A549 (cell line): Measurements from ENCODE around the gene IL12B.
"Not testable (repeated sequence)": the region's sequence is repeated elsewhere in the genome, so short reads cannot be mapped to it uniquely, and the experiment has no call there.

Source experiments
- BCL3 ChIP-seq: fragments of >200 bp; sonication (Bioruptor Twin); formaldehyde crosslinking; IDR thresholded peaks from 3 replicates; pipeline ENCODE4 v1.6.1; 2016
- BHLHE40 ChIP-seq: IDR thresholded peaks from 2 replicates; pipeline ENCODE4 v1.6.1; 2012; ENCODE audit warnings: low read depth, low read length, inconsistent platforms
- CTCF ChIP-seq: fragments of >200 bp; sonication (Bioruptor Twin); formaldehyde crosslinking; IDR thresholded peaks from 3 replicates; pipeline ENCODE4 v1.5.1; 2016
- HDAC2 ChIP-seq: fragments of 200-600 bp; sonication (generic); IDR thresholded peaks from 2 replicates; pipeline ENCODE4 v1.6.1; 2016
- JUN ChIP-seq, 2 experiments: fragments of >200 bp; sonication (Bioruptor Twin); formaldehyde crosslinking; IDR thresholded peaks; 2 replicates in 1 of 2; 3 replicates in 1 of 2; pipeline ENCODE4 v1.6.1; 2016 to 2017
- JUNB ChIP-seq: fragments of >200 bp; sonication (Bioruptor Twin); formaldehyde crosslinking; IDR thresholded peaks from 2 replicates; pipeline ENCODE4 v1.6.1; 2016
- POLR2A ChIP-seq: IDR thresholded peaks from 2 replicates; pipeline ENCODE4 v1.6.1; 2012; ENCODE audit warnings: mild to moderate bottlenecking, low read length
- RAD21 ChIP-seq, 2 experiments: fragments of >200 bp in 1 of 2; sonication (Bioruptor Twin) in 1 of 2; formaldehyde crosslinking in 1 of 2; IDR thresholded peaks in 1 of 2; conservative IDR thresholded peaks in 1 of 2; 2 replicates in 1 of 2; 3 replicates in 1 of 2; pipeline ENCODE4 v1.6.1; 2012 to 2018; ENCODE audit warnings: inconsistent platforms in 1 of 2
- REST ChIP-seq: fragments of 200-600 bp; sonication (generic); IDR thresholded peaks from 2 replicates; pipeline ENCODE4 v1.6.1; 2016; ENCODE audit warnings: antibody characterized with exemption, mild to moderate bottlenecking, moderate library complexity
- RFX5 ChIP-seq: fragments of 450-650 bp; IDR thresholded peaks from 2 replicates; pipeline ENCODE4 v1.7.1; 2014; ENCODE audit warnings: antibody characterized with exemption, mild to moderate bottlenecking, moderate library complexity
- RNF2 ChIP-seq: fragments of 200-600 bp; sonication (generic); IDR thresholded peaks from 2 replicates; pipeline ENCODE4 v1.6.1; 2016; ENCODE audit warnings: low read depth, mild to moderate bottlenecking, antibody characterized with exemption, moderate library complexity, borderline replicate concordance
- SREBF2 ChIP-seq: fragments of 450-650 bp; IDR thresholded peaks from 2 replicates; pipeline ENCODE4 v1.6.1; 2014; ENCODE audit warnings: mild to moderate bottlenecking, moderate library complexity
- TFCP2L1 ChIP-seq: fragments of 250-450 bp; sonication (Bioruptor Pico); IDR thresholded peaks from 2 replicates; pipeline ENCODE4 v1.5.0; 2021; ENCODE audit warnings: mild to moderate bottlenecking
- TF ChIP-seq, protein P1 (sequence below): fragments of 150-350 bp; IDR thresholded peaks from 2 replicates; pipeline ENCODE4 v1.6.1; 2014; ENCODE audit warnings: low read depth, mild to moderate bottlenecking, low read length

- not testable (repeated sequence) for TF ChIP-seq HDAC2; JUNB; BCL3; RAD21 (conservative IDR thresholded peaks at IDR 0.05 in 1 of 2, IDR thresholded peaks at IDR 0.05 in 1 of 2); BHLHE40; CTCF; JUN (IDR thresholded peaks at IDR 0.05); RNF2; POLR2A; SREBF2; REST; RFX5; TFCP2L1 (CRISPR knock-in tag)
- TF ChIP-seq, protein P1, sequence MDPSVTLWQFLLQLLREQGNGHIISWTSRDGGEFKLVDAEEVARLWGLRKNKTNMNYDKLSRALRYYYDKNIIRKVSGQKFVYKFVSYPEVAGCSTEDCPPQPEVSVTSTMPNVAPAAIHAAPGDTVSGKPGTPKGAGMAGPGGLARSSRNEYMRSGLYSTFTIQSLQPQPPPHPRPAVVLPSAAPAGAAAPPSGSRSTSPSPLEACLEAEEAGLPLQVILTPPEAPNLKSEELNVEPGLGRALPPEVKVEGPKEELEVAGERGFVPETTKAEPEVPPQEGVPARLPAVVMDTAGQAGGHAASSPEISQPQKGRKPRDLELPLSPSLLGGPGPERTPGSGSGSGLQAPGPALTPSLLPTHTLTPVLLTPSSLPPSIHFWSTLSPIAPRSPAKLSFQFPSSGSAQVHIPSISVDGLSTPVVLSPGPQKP = not testable (repeated sequence)
These were observed 36.5 kb upstream of the IL12B start for GRCh38 chr5:159366776-159367175.
